Stimulated activated naive CD4-positive, alpha-beta T cell (primary cell): ENCODE results near the gene GRIK4.

Experiments
- DNase-seq, 6 experiments: peaks; one replicate each; lab custom pipeline; 2025; lab: John Stamatoyannopoulos, UW

Gene GRIK4

DNA sequence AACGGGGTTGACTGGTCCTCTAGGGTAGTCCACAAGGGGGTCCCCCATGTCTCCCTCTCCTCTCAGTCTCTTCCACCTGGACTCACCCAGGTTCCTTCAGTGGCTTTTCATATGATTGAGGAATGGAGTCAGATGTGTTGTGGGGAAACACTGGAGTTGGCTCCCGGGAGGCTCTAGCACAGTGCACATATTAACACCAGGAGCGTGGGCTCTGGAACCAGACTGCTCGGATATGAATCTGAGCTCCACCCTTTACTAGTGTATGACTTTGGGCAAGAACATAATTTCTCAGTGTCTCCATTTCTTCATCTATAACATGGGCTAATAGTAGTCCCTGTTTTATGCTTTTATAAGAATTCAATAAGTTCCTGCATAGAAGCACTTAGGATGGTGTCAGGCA is 157.0 kb downstream of the GRIK4 start:
- no peak for DNase-seq

DNA sequence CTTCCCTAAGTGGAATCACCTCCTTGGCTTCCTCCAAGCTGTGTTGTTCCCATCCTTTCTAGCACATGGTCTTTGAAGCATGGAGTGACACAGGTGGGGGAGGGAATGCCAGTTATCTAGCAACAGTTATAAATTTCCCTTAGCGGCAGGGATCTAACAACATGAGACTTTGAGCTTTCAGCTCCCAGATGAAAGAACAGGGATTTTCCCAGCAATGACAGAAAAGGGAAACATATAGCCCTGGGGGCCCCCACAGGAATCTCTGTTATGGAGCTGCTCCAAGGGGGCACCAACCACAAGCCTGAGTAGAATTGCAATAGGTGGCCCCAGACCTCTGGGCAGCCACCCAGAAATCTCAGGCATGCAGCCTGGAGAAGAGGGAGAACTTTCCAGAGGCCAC is 163.0 kb downstream of the GRIK4 start:
- DNase-seq: no peak

- no peak for DNase-seq
Observed at GRCh38 chr11:120675171-120675570, 163.6 kb downstream of the GRIK4 start.

DNA sequence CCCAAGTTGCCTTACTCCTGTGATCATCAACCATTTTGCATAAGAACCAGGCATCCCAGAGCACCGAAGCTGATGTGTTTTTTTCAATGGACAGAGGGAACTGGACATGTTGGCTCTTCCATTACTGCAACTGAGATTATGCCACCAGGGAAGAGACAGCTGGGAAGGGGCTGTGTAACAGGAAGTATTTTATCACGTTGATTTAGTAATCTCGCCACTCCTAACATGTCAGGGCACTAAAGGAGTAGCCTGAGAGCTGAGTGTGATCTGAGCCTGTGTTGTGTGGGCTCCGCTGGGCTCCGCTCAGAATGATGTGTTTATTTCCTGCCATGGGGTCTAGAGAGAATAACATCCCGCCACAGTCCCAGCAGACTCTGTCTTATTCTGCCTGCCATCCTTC is 165.4 kb downstream of the GRIK4 start:
- DNase-seq: no peak

DNA sequence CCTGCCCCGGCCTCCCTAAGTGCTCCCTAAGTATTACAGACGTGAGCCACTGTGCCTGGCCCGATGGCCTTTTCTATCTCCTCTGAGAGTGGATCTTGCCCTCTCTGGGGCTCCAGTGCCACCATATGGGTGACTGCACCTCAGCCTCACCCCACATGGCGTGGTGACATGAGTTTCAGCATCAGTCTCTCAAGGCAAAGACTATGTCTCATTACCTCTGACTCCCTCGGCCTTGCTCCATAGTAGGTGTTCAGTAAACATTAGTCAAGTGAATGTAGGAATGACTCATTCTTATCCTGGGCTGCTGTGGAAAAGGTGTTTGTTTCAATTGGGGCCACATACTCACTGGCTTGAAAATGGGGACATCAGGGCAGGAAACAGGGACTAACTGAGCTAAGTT is 168.8 kb downstream of the GRIK4 start:
- DNase-seq: no peak

DNA sequence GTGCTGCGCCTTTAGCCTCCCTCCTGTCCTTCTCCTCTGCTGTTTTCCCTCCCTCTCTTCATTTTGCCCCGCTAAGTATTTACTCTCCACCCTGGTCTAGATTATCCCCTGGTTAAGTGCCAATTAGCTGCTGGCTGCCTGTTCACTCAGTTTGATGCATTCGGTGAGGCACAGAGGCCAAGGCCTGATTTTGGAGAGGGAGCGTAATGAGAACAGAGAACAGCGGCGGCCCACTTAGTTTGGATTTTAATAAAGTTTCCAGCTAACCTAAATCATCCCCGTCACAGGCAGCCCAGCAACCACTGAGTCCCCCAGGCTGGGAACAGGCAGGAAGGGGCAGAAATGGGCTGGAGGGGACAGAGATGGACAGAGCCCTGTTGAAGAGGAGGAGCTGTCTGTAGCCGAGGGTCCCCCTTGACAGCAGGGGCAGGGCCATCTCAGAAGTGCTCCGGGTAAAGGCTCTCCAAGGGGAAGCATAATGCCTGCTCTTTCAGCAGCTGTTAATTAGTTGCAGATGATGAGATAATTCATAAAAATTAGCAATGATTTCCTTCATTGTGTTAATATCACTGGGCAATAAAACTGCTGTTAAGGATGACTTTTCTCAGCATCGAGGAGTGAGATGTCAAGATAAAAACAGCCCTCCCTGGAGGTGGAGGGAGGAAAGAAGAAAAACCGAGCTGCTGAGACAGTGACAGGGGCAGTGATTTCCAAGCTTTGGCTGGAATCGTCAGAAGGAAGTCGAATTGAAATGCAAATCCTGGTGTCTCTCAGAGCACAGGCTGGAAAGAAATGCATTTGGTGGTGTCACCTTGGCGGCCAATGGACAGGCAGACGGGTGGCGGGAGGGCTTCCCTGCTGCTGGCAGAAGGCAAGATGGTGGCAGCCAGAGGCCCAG is 170.1 kb downstream of the GRIK4 start:
- DNase-seq: no peak

DNA sequence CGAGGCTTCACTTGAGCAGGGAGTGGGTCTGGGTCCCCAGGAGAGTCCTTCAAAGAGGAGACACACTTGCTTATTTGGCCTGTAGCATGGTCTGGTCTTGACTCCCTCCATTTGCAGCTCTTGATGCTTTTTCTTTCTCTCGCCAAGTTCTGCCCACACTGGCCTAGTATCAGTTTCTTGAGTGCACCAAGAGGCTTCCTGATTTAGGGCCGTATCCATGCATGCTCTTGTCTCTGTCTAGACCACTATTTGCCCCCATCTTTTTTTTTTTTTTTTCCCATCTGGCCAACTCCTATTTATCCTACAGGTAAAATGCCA is 170.7 kb downstream of the GRIK4 start:
- no peak for DNase-seq

DNA sequence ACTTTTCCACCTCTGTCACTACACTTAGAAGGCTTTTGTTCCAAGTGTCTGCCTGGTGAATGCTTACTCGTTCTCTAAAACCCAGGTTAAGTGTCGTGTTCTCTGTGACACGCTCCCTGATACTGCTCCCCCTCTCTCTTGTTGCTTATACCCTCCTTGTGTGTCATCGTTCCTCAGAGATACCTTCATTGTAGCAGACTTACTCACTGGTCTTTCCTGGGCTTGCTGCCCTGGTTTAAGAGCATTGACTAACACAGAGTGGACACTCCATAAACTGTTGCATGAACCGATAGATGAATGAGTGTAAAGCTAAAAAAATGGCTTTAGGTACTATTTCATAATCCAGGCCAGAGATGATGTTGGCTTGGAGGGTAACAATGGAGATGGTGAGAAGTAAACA is 171.3 kb downstream of the GRIK4 start:
- DNase-seq: no peak

- DNase-seq: no peak
Observed at GRCh38 chr11:120686516-120686915, 175.0 kb downstream of the GRIK4 start.

DNA sequence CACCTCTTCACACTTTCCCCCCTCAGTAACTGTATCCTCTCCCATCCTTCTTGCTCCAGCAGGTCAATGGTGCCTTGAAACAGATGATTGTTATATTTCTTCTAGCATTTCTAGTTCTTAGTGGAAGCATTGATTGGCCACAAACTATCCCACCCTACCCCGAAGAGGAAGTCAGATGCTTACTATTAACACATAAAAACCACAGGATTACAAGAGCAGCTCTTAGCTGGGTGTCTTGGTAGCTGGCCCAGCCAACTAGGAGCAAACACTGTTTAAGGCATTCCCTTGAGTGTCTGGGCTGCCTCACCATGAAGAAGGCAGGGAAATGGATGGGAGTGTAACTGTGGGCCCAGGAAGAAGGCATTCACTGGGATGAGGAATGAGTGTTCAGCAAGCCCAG is 176.6 kb downstream of the GRIK4 start:
- DNase-seq: no peak

DNA sequence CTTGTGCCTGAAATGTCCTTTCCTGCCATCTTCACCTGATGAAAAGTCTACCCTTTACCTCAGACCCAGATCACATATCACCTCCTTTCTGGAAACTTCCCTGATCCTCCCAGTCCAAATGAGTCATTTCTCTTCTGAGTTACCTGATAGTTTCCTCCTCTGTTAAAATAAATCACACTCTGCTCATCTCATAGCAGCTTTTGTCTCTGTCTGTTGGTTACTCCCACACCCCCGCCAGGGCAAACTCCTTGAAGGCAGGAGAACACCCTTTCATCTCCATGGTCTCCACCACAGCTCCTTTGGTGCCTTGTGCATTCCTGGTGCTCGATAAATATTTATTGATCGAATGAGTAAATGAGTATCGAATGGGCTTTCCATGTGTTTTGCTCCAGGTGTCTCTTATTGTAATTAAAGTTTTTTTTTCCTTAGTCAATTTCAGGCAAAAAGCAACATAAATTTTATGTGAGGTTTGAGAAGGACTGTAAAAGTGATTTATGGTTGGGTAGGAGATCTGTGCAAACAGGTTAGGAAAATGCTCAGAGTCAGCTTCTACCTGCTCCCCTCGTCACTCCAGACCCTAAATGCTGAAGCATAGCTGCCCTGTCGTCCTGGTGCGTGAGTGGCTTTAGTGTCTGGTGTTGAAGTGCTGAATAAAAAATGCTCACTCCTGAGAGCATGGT is 178.2 kb downstream of the GRIK4 start:
- no peak for DNase-seq

DNA sequence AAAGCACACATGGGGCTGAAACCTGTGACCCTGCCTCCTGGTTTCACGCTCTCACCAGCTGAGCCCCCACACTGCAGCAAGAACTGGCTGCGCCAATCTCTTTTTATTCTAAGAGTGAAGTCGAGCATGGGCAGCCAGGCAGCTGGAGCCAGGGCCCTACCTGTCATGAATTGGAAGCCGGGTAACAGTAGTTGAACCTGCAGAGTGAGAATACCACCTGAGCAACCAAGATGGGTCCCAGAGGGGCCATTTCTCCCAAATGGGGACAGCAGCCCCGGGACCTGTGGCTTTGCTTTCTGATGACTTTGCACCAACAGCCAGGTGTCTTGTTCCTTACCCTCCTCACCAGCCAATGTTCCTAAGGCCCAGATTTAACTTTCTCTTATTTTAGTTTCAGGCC is 178.9 kb downstream of the GRIK4 start:
- no peak for DNase-seq

DNA sequence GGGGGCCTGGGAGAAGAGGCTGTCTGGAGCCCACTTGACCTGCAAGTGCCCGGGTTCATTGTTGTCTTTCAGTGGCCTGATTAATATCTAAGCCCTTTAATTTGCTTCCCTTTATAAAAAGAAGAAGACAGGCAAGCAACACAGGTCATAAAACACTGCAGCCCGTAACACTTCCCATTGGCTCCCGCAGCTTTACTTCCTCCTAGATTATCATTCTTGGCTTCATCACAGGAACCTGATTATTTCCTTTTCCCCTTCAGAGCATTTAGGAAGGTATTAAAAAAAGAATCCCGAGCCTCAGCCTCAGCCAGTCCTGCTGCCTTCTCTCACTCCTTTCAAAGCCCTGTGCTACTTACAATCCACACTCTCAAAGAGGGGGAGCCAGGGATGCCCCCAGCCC is 183.2 kb downstream of the GRIK4 start:
- DNase-seq: no peak

DNA sequence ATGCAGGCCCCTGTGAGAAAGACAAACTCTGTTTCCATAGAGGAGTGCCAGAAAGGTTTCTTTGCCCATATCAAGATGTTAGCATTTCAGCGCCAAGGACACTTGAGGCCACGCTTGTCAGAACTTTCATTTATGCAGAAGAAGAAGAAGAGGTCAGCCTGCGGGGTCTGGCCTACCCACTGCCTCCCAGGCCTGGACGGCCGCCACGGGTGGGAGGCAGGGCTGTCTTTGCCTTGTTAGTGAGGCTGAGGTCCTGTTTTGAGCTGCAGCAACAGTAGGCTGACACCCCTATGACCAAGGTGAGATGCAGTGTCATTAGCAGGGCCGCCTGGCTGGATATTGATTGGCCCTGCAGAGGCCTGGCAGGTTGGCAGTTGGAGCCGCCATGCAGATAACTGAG is 183.9 kb downstream of the GRIK4 start:
- no peak for DNase-seq

- no peak for DNase-seq
Observed at GRCh38 chr11:120695939-120696338, 184.4 kb downstream of the GRIK4 start.

DNA sequence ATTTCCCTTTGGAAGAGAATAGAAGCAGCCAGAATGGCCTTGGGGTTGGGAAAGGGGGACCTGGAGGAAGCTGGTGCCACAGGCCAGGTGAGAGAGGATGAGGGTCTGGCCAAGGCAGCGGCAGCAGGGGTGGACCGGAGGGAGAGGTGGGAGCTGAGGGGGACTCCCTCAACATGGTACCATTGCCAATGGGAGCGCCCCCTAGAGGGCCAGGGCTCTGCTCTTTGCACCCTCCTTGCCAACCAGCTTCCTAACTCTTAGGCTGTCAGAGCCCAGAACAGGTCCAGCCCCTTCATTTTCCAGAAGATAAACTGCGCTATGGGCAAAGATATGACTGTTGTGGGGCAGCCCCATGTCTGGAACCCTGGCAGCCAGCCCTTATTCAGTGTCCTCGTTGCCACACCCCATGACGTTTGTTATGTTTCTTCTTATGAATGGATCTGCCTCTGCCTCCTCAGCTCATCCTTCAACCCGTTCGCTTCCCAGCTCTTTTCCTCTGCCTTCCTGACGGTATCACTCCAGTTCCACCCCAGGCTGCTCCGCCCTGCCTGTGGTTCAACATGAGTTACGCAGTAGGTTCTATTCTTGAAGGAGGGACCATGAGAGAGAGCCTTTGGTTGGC is 185.2 kb downstream of the GRIK4 start:
- DNase-seq: no peak

DNA sequence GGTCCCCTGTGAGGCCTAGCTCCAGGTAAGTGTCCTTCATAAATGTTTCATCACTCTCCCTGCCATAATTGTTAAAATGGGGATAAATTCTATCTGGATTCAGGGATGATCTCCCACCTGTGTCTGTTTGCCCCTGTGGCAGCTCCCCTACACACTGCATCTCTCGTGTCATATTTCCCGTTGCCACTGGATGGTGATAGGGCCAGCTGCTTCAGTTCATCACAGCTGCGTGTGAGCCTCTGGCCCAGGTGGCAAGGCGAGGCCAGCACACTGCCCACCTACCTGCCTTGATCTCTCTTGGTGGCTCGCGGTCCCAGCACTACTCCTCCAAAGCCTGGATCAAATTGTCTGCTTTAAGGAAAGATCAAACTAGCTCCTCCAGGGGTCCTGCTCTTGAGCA is 187.4 kb downstream of the GRIK4 start:
- DNase-seq: no peak

DNA sequence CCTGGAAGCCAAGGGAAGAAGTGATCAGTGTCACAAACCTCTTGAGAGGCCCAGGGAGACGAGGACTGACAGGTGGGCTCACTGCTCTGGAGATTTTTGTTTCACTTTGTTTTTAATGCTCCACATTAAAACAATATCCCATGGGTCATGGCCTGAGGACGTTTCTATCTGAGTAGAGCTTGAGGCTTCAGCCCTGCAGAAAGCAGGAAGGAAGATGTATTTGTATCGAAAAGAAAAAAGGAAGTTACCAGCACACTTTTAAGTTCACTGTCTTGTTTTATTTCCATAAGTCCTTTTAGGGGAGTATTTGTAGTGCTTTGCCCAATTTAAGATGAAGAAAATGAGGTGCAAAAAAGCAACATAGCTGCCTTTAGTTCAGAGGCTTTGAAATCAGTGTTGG is 191.1 kb downstream of the GRIK4 start:
- no peak for DNase-seq

GRCh38 chr11:120703358-120704152 is 192.0 kb downstream of the GRIK4 start:
- DNase-seq: no peak

- DNase-seq: no peak
Observed at GRCh38 chr11:120704256-120704750, 192.8 kb downstream of the GRIK4 start.

GRCh38 chr11:120706257-120706656 is 194.7 kb downstream of the GRIK4 start:
- DNase-seq: no peak

DNA sequence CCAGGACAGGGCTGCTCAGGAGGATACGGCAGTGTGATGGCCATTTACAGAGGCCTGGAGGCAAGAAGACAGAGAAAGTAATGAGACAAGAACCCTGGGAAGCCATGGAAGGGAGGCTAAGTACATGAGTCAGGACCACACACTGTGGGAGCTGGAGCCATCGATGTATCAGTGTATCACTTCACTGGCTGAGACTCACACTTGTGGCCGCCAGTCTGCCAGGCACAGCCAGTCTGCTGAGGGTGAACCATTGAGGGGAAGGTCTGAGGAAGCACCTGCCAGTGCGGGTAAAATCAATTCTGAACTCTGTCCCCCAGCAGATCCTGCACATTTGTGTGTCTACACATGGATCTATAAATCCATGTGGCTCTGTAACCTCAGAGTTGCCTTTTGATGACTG is 195.6 kb downstream of the GRIK4 start:
- no peak for DNase-seq
